ENCODE data around the gene TXNL1.

The TXNL1 gene

GRCh38 chr18:56556907-56557306, 81.5 kb downstream of the TXNL1 start:
- Histone ChIP-seq H3K27me3 (ENCODE audit: insufficient read depth, insufficient read length) (no peaks in the 10 kb centered on the region), H3K4me1 (ENCODE audit: insufficient read depth, insufficient read length) (no peaks in the 10 kb centered on the region), H3K9ac (ENCODE audit: insufficient read length, low read depth) (no peak overlapping the region), H3K36me3 (ENCODE audit: insufficient read depth, insufficient read length, low read length) (no peaks in the 10 kb centered on the region), H3K9me3 (ENCODE audit: insufficient read depth, low read length) (no peaks in the 10 kb centered on the region; the same call in 1 of the 2 replicates), H3K4me3 (ENCODE audit: insufficient read length, low read depth) (no peak overlapping the region)
- no peak for TF ChIP-seq SUZ12 (IDR thresholded peaks at IDR 0.05; ENCODE audit: extremely low read depth, insufficient read depth, insufficient read length)
- no peak for TF ChIP-seq ZNF274 (IDR thresholded peaks at IDR 0.05; ENCODE audit: low read depth, low read length)
- TF ChIP-seq YY1 (IDR thresholded peaks at IDR 0.05; ENCODE audit: insufficient read depth, insufficient read length), result no peak
- DNase-seq (ENCODE audit: low read depth, low spot score), result no peak

- no peaks in the 10 kb centered on the region; the same call in 1 of the 2 replicates for H3K9me3 ChIP-seq (ENCODE audit: insufficient read depth, low read length)
Measured at GRCh38 chr18:56550121-56550520, 88.3 kb downstream of the TXNL1 start.

More at GRCh38 chr18:56550121-56550520, 88.3 kb downstream of the TXNL1 start:
- Histone ChIP-seq H3K27me3 (ENCODE audit: insufficient read depth, insufficient read length) (no peaks in the 10 kb centered on the region), H3K9ac (ENCODE audit: insufficient read length, low read depth) (no peak overlapping the region), H3K4me3 (ENCODE audit: insufficient read length, low read depth) (no peak overlapping the region), H3K4me1 (ENCODE audit: insufficient read depth, insufficient read length) (no peaks in the 10 kb centered on the region), H3K36me3 (ENCODE audit: insufficient read depth, insufficient read length, low read length) (no peaks in the 10 kb centered on the region)
- TF ChIP-seq SUZ12 (IDR thresholded peaks at IDR 0.05; ENCODE audit: extremely low read depth, insufficient read depth, insufficient read length), result no peak
- no peak for TF ChIP-seq YY1 (IDR thresholded peaks at IDR 0.05; ENCODE audit: insufficient read depth, insufficient read length)
- no peak for TF ChIP-seq ZNF274 (IDR thresholded peaks at IDR 0.05; ENCODE audit: low read depth, low read length)
- DNase-seq (ENCODE audit: low read depth, low spot score), result no peak
